HG02798 (cell line): ENCODE results near the gene ABCB8.
"Not testable (repeated sequence)": the region's sequence is repeated elsewhere in the genome, so short reads cannot be mapped to it uniquely, and the experiment has no call there.

Experiments
- ATAC-seq: cut with Tn5 transposase; IDR thresholded peaks from one replicate; pipeline ENCODE4 v1.9.1; 2021; ENCODE audit warnings: mild to moderate bottlenecking; ENCODE audit not compliant: unreplicated experiment, poor library complexity

ABCB8 gene

GRCh38 chr7:150997075-150997511 is 31.2 kb upstream of the ABCB8 start:
- no peak for ATAC-seq

GRCh38 chr7:150997817-150998216 is 30.4 kb upstream of the ABCB8 start:
- ATAC-seq = no peak

DNA sequence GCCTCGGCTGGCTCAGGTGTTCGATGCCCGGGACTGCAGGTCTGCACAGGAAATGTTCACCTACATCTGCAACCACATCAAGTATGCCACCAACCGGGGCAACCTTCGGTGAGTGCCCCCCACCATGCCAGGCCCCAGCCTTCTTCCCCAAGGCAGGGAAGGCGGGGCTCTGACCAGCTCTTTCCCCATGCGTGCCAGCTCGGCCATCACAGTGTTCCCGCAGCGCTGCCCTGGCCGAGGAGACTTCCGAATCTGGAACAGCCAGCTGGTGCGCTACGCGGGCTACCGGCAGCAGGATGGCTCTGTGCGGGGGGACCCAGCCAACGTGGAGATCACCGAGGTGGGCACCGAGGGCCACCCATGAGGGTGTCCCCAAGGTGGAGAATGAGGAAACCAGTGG is 29.9 kb upstream of the ABCB8 start:
- no peak for ATAC-seq

- ATAC-seq = no peak
Measured at GRCh38 chr7:150999001-150999400, 29.2 kb upstream of the ABCB8 start.

DNA sequence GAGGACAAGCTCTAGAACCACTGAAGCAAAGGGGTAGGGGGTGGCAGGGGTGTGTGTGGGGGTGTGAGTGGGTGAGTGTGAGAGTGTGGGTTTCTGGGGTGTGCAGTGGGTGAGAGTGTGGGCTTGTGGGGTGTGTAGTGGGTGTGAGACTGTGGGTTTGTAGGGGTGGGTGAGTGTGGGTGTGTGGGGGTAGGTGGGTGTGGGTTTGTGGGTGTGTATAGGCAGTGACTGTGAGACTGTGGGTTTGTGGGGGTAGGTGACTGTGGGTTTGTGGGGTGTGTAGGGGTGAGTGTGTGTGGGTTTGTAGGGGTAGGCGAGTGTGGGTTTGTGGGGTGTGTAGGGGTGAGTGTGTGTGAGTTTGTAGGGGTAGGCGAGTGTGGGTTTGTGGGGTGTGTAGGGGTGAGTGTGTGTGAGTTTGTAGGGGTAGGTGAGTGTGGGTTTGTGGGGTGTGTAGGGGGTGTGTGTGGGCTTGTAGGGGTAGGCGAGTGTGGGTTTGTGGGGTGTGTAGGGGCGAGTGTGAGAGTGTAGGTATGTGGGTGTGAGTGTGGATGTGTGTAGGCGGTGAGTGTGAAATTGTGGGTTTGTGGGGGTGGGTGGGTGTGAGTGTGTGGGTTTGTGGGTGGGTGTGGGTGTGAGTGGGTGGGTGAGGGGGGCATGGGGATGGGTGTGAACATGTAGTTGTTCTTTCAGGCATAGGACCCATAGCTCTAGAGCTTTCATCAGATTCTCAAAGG is 28.6 kb upstream of the ABCB8 start:
- no peak for ATAC-seq

GRCh38 chr7:151000897-151001495 is 27.3 kb upstream of the ABCB8 start:
- no peak for ATAC-seq

DNA sequence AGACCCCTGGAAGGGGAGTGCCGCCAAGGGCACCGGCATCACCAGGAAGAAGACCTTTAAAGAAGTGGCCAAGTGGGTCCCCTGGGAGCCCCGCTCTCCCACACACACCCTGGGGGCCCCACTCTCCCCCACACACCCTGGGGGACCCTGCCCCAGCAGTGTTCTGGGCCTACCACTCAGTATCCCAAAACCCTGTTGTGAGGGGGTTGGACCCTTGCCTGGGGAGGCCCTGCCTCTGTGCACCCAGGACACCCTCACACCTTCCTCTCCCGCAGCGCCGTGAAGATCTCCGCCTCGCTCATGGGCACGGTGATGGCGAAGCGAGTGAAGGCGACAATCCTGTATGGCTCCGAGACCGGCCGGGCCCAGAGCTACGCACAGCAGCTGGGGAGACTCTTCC is 26.7 kb upstream of the ABCB8 start:
- no peak for ATAC-seq

GRCh38 chr7:151003572-151003971 is 24.7 kb upstream of the ABCB8 start:
- no peak for ATAC-seq

- no peak for ATAC-seq
Measured at GRCh38 chr7:151005566-151005965, 22.7 kb upstream of the ABCB8 start.

GRCh38 chr7:151006590-151007300 is 21.5 kb upstream of the ABCB8 start:
- ATAC-seq = no peak

DNA sequence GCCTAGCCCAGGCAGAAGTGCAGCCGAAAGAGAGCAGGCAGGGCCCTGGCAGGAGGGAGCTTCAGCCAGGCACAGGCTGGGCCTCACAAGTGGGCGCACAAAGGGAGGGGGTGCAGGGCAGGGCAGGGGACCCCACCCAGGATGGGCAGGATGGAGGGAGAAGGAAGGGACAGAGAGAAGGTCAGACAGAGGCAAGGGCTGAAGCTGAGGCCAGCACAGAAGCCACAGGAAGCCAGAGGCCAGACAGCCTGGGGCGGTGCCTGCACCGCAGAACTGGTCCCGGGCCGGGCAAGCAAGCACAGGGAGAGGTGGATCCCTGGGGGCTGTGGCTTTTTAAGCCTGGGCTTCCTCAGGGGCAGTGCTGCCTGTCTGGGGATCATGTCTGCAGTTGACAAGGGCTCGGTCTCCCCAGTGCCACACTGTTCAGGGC is 20.8 kb upstream of the ABCB8 start:
- ATAC-seq = no peak

- ATAC-seq = no peak
Measured at GRCh38 chr7:151008143-151008510, 20.1 kb upstream of the ABCB8 start.

DNA sequence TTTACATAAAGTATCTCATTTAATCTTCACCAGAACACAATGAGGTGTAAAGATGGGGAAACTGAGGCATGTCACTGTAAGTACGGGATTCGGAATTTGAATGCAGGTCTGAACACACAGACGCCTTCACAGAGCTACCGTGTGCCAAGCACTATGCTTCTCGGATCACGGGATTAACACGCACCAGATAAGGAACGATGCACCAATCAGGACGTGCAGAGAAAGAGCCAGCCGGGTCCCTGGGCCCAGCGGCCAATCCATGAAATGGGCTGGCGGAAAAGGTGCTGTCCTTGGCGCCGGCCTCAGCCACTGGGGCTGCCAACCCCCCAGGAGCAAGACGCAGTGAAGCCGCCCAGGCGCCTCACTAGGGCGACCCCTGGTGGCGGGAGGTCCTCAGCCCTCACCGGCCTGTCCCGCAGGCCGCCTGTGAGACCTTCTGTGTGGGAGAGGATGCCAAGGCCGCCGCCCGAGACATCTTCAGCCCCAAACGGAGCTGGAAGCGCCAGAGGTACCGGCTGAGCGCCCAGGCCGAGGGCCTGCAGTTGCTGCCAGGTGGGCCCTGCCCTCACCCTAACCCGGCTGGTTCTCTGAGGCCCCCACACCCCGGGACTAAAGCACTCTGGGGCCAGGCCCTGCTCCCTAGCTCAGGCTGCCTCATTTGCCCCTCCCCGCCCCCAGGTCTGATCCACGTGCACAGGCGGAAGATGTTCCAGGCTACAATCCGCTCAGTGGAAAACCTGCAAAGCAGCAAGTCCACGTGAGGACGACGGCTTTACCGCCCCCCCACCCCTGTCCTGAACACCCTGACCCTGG is 19.5 kb upstream of the ABCB8 start:
- ATAC-seq = peak; percentile 84

- no peak for ATAC-seq
Measured at GRCh38 chr7:151009327-151010036, 18.8 kb upstream of the ABCB8 start.

DNA sequence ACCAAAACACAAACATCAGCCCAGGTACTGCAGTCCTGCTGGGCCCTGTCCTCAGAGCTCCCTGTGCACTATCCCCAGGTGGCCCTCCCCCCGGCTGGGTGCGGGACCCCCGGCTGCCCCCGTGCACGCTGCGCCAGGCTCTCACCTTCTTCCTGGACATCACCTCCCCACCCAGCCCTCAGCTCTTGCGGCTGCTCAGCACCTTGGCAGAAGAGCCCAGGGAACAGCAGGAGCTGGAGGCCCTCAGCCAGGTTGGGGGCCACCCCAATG is 18.3 kb upstream of the ABCB8 start:
- no peak for ATAC-seq

GRCh38 chr7:151010307-151011096 is 17.7 kb upstream of the ABCB8 start:
- no peak for ATAC-seq

- ATAC-seq = no peak
Measured at GRCh38 chr7:151011097-151011409, 17.2 kb upstream of the ABCB8 start.

- not testable (repeated sequence) for ATAC-seq
Measured at GRCh38 chr7:151011616-151012015, 16.6 kb upstream of the ABCB8 start.

DNA sequence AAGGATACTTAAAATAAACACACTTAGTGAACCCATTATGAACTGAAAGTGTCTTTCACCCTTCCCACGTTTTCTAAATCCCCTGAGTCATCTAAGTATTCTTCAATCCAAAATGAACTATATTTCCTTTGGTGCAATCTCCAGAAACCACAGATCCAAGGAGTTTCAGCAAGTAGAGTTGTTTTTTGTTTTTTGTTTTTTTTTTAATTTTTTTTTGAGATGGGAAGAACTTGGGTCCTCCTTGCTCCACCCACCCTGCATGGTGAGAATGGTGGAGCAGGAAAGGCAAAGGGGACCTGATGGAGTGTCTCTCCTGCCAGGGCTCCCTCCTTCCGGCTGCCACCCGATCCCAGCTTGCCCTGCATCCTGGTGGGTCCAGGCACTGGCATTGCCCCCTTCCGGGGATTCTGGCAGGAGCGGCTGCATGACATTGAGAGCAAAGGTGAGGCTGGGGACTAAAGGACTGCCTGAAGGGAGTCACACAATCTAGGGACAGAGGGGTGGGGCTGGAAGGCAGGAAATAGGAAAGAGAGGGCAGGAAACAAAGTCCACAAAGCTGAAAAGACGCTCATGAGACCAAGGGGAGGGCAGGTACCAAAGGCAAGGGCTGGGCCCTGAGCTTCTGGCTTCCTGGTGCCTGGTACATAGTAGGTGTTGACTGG is 16.1 kb upstream of the ABCB8 start:
- no peak for ATAC-seq
